HG03175 (cell line): ENCODE results near the gene PPP6R3.
"Not testable (repeated sequence)": the region's sequence is repeated elsewhere in the genome, so short reads cannot be mapped to it uniquely, and the experiment has no call there.

Experiments
- ATAC-seq: cut with Tn5 transposase; IDR thresholded peaks from one replicate; pipeline ENCODE4 v1.9.1; 2021; ENCODE audit warnings: mild to moderate bottlenecking, moderate library complexity; ENCODE audit not compliant: unreplicated experiment

The PPP6R3 gene

DNA sequence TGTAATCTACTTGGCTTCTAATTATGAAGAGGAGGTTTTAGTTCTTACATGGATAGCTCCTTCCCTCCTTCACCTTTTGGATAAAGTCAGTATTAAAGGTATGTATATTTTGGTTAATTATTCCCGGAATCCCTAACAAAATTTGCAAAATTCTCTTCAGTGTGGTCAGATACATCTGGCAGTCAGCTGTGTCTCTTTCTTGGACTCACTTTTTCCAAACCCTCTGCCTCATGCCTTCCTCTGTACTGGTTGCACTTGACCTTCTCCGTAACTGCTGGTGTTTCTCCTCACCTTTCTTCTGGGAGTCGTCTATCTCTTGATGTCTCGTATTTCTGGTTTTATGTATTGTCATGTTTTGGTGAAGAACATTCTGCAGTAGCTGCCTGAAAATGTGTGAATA is 62.5 kb downstream of the PPP6R3 start:
- ATAC-seq: no peak

- ATAC-seq: no peak
Measured at GRCh38 chr11:68523743-68524142, 63.2 kb downstream of the PPP6R3 start.

DNA sequence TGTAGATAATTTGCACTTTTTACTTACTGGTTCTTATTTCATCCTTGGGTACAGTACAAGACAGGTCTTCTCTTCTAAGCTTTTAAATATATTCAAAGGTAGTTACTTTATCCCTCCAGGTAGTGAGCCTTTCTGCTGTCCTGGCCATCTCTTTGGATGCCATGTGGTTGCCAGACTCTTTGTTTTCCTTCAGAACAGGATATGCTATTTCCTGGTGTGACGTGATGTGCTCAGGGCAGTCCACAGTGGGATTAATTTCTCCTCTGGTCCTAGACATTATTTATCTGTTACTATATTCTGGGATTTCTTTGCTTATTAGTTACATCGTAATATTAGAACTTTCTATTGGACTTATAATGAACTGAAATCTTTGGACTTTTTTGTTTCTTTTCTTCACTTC is 63.7 kb downstream of the PPP6R3 start:
- no peak for ATAC-seq

DNA sequence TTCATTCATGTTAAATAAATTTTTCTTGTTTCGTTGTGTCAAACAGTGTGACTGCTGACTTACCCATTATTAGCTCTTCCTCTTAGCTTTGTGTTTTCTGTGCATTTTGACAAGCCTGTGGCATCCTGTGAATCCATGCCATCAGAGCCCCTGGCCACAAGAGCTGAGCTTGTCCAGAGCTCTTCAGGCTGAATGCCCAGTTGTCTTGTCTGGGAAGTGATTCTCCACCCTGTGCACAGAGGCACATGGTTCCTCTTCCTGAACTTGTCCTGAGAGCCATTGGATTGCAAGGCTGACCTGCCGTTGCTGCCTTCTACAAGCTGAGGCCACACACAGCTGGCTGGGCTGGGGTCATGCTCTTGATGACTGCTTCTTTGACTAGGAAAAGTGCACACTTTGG is 64.1 kb downstream of the PPP6R3 start:
- ATAC-seq: no peak

GRCh38 chr11:68525336-68525735 is 64.8 kb downstream of the PPP6R3 start:
- ATAC-seq: no peak

DNA sequence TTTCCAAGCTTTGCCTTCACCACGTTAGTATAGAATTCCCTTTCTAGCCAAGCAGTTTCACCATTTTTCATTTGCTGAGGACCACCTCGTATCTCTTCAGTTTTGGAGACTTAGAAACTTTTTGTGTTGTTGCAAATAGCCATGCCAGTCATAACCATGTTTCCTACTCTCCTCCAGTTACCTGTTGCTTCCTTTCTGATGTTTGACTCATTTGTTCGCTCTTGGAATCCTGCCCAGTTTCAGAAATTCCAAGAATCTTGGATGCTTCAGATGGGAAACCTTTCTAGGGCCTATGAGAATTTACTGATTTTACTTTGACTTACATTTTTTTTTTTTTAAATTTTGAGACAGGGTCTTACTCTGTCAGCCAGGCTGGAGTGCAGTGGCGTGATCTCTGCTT is 65.4 kb downstream of the PPP6R3 start:
- ATAC-seq: no peak

DNA sequence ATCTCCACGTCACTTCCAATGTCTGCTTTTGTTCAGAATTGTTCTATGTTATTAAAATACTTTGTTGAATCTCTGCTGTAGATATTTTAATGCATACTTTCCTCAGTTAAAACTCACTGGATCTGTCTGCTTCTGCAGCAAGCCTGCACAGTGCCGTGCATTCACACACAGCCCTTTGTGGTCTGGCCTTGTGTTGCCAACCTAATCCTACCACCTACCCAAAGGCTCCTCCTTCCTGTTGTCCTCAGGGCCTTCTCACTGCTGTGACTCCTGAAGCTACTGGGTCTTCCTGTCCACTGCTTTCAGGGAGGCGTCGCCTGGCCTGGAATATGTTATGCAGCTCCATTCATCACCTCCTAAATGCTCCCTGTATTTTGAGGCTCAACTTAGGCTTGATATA is 67.0 kb downstream of the PPP6R3 start:
- no peak for ATAC-seq

DNA sequence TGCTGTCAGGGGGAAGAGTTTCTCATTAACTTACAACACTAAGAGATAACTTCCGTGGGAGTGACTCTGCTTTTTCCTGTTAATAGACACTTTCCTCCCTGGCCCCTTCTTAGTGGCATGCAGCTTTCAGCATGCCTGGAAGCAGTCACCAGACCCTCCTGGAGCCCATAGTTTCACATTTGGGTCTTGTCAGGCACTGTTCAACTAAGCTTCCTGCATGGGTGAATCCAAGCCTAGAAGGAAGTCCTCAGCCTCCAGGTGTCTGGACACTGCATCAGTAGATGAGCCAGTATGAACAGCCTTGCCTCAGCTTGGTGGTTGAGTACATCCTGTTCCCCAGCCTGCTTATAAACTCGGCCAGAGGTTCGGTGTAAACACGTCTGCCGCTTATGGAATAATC is 68.1 kb downstream of the PPP6R3 start:
- ATAC-seq: no peak

DNA sequence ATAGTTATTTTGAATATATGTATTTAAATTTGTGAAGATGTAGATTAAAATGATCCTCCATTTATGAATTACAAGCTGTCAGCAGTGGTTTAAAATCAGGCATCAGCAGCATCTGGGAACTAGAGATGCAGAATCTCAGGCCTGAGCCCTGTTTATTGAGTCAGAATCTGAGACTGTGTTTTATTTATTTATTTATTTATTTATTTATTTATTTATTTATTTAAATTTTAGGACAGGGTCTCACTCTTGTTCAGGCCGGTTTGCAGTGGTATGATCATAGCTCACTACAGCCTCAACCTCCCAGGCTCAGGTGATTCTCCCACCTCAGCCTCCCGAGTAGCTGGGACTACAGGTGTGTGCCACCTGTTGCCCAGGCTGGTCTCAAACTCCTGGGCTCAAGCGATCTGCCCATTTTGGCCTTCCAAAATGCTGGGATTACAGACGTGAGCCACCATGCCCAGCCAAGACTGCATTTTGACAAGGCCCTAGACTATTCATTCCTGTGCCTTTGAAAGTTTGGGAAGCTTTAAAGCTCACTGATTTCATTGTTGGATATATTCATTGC is 70.7 kb downstream of the PPP6R3 start:
- no peak for ATAC-seq

DNA sequence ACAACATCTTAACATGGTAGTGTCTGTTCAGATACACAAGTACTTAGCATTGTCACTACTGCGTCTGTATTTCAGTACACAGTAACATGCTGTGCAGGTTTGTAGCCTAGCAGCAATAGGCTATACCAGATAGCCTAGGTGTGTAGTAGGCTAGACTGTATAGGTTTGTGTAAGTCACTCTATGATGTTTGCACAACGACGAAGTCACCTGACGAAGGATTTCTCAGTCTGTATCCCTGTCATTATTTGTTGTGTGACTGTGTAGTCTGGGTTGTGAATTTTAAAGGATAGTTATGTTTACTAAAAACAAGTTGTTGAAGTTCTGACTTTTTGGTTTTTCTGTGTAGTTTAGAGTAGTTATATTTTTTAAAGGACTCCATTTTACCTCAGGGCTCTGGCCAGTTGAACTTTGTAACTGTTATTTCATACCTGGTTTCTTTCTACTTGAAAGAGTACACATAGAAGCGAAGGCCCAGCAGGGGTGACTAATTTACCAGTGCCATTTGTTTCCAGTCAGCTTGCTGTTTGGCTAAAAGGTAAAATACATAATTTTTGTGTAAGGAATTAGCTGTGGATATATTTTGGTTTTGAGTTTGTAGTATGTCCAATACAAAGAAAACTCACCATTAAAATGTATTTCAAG is 72.3 kb downstream of the PPP6R3 start:
- no peak for ATAC-seq

DNA sequence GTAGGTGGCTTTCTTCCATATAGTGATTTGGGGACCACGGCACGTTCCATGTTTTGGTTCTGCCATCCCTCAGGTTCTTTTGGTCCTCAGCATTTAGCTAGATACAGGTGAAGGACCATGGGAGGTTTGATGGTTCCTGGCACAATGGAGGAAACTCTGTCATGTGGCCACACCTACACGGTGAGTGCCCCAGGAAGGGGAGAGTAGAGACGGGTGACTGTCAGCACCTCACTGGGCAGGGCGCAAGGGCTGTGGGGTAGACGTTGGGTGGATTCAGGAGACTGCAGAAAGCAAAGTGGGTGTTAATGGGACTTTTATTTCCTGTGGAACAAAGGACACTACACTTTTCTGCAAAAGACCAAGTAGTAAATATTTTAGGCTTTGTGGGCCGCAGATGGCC is 73.4 kb downstream of the PPP6R3 start:
- no peak for ATAC-seq

DNA sequence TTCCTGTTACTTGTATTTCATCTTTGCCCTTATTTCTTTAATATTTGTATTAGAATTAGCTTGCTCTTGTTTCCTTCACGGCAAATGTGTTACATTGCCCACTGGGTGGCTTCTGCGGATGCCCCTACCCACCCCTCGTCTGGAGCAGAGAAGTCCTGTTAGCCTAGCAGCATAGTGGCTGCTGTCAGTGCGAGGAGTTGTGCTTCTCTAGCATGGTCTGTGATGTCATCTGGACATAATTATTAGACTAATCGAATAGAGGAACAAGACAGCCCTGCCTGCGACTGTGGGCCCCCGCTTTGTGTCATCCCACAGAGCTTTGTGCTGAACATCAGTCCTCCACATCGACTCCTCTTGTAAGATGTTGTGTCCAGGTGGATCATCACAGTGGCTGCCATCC is 74.5 kb downstream of the PPP6R3 start:
- no peak for ATAC-seq

- no peak for ATAC-seq
Measured at GRCh38 chr11:68536706-68537105, 76.2 kb downstream of the PPP6R3 start.

GRCh38 chr11:68538025-68538424 is 77.5 kb downstream of the PPP6R3 start:
- no peak for ATAC-seq

DNA sequence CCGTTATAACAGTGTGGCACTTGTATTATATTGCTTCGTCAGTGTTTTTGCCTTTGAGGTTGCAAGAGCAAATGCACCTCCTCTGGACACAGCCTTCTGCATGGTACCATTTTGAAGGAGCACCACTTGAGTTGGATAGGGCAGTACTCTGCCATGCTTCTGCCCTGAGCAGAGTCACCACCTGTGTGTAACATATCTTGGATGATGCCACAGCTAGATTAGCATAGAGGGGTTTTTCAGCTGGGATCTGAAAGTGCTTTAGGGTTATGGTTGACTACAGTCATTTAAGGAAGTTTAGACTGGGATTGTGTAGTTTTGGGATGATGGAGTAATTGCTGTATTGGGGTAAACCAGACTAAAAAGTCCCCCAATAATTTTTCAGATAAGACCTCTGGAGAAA is 78.8 kb downstream of the PPP6R3 start:
- no peak for ATAC-seq

DNA sequence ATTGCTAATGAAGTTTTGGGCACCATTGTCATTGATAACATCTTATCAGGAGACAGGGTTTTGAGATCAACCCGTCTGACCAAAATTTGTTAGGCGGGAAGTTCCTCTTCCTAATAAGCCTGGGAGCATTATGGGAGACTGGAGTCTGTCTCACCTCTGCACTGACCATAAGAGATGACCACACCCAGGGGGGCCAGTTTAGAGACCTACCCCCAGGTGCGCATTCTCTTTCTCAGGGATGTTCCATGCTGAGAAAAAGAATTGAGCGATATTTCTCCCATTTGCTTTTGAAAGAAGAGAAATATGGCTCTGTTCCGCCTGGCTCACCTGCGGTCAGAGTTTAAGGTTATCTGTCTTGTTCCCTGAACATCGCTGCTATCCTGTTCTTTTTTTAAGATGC is 80.0 kb downstream of the PPP6R3 start:
- not testable (repeated sequence) for ATAC-seq

- no peak for ATAC-seq
Measured at GRCh38 chr11:68541116-68541515, 80.6 kb downstream of the PPP6R3 start.

- no peak for ATAC-seq
Measured at GRCh38 chr11:68541991-68542390, 81.4 kb downstream of the PPP6R3 start.

- ATAC-seq: no peak
Measured at GRCh38 chr11:68542617-68543016, 82.1 kb downstream of the PPP6R3 start.

DNA sequence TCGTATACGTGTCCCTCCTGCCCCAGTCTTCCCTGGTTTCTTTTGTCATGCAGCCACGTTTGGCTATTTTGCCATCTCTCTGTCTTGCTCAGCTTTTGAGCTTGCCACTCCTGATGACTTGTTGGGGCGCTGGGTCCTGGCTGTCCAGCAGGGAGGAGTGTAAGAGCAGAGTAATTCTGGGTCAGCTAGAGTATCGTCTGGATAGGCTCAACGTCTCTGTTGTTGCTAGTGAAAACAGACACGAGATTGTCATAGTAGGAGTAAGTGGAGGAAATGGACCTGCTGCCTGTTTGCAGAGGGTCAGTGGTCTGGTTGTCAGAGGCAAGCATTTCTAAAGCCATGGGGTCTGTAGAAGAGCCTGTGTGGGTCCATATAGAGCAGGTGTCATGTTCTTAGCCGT is 83.0 kb downstream of the PPP6R3 start:
- ATAC-seq: no peak

- ATAC-seq: no peak
Measured at GRCh38 chr11:68545347-68545746, 84.8 kb downstream of the PPP6R3 start.

- no peak for ATAC-seq
Measured at GRCh38 chr11:68545796-68546195, 85.2 kb downstream of the PPP6R3 start.

DNA sequence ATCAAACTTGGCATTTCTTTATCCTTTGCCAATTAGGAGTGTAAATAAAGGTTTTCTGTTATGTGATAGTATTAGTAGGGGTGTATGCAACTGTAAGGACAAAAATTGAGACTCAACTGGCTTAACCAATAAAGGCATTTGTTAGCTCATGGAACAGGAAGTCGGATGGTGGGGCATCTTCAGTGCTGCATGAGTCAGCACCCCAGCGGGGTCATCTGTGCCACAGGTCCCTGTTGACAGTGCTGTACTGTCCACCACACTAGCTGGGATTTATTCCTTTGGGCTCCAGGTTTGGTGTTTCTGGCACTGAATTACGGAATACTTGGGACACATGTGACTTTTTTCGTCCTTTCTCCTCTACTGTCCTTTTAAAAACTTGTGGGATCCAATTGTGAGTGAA is 86.0 kb downstream of the PPP6R3 start:
- ATAC-seq: no peak
